GM23248 (cell line): ENCODE measurements around the gene PALMD. TPM values are rescaled to one million over a fixed set of nuclear protein-coding genes. Genes with fewer than 3 reads are reported as not detected.

Source experiments
- DNase-seq: peaks from one replicate; pipeline ENCODE4 v3.0.0-alpha.2; 2015
- H2AFZ ChIP-seq: fragments of 200-600 bp; sonication (generic); 2 replicates; pipeline ENCODE4 v1.6.1; 2016; ENCODE audit warnings: antibody characterized with exemption
- H3F3A ChIP-seq: fragments of 200-600 bp; sonication (generic); 2 replicates; pipeline ENCODE4 v1.6.1; 2016; ENCODE audit warnings: mild to moderate bottlenecking, antibody characterized with exemption, mixed run types; ENCODE audit not compliant: insufficient read depth
- H3K27ac ChIP-seq: fragments of 200-600 bp; sonication (generic); 2 replicates; pipeline ENCODE4 v1.5.1; 2016; ENCODE audit warnings: mild to moderate bottlenecking
- H3K27me3 ChIP-seq: fragments of 200-600 bp; sonication (generic); replicated peaks from 2 replicates; pipeline ENCODE4 v1.6.1; 2016; ENCODE audit warnings: mild to moderate bottlenecking; ENCODE audit not compliant: insufficient read depth
- H3K36me3 ChIP-seq: fragments of 200-600 bp; sonication (generic); 2 replicates; pipeline ENCODE4 v1.6.1; 2016; ENCODE audit warnings: low read depth, mild to moderate bottlenecking
- H3K4me1 ChIP-seq: fragments of 200-600 bp; sonication (generic); 2 replicates; pipeline ENCODE4 v1.6.1; 2016; ENCODE audit warnings: mild to moderate bottlenecking; ENCODE audit not compliant: insufficient read depth
- H3K4me2 ChIP-seq: fragments of 200-600 bp; sonication (generic); one replicate; pipeline ENCODE4 v1.6.1; 2016; ENCODE audit warnings: mild to moderate bottlenecking; ENCODE audit not compliant: unreplicated experiment
- H3K4me3 ChIP-seq: fragments of 200-600 bp; sonication (generic); 2 replicates; pipeline ENCODE4 v1.5.1; 2016; ENCODE audit warnings: mild to moderate bottlenecking
- H3K79me2 ChIP-seq: fragments of 200-600 bp; sonication (generic); 2 replicates; pipeline ENCODE4 v1.6.1; 2016; ENCODE audit warnings: mild to moderate bottlenecking; ENCODE audit not compliant: insufficient read depth
- H3K9ac ChIP-seq: fragments of 200-600 bp; sonication (generic); 2 replicates; pipeline ENCODE4 v1.6.1; 2016; ENCODE audit warnings: mild to moderate bottlenecking
- H3K9me2 ChIP-seq: fragments of 200-600 bp; sonication (generic); 2 replicates; pipeline ENCODE4 v1.6.1; 2016; ENCODE audit warnings: mixed run types, mild to moderate bottlenecking, moderate library complexity; ENCODE audit not compliant: insufficient read depth
- H3K9me3 ChIP-seq: fragments of 200-600 bp; sonication (generic); one replicate; pipeline ENCODE4 v1.6.1; 2017; ENCODE audit warnings: low read depth
- H4K20me1 ChIP-seq: fragments of 200-600 bp; sonication (generic); 2 replicates; pipeline ENCODE4 v1.6.0; 2016; ENCODE audit not compliant: insufficient read depth
- EZH2 ChIP-seq: fragments of 200-600 bp; sonication (generic); IDR thresholded peaks from 2 replicates; pipeline ENCODE4 v1.6.1; 2018; ENCODE audit warnings: antibody characterized with exemption, mild to moderate bottlenecking; ENCODE audit not compliant: insufficient read depth, poor library complexity, severe bottlenecking
- EZH2phosphoT487 ChIP-seq: fragments of 200-600 bp; sonication (generic); IDR thresholded peaks from 2 replicates; pipeline ENCODE4 v1.6.1; 2018; ENCODE audit warnings: antibody characterized with exemption, moderate library complexity, mild to moderate bottlenecking, low read depth; ENCODE audit not compliant: insufficient read depth
- WGBS, 2 experiments: methylation state at CpG; one replicate each; pipeline ENCODE4 v1.1.6; 2015 to 2017; ENCODE audit warnings: low lambda C conversion rate in 2 of 2, low coverage in 1 of 2; ENCODE audit errors: missing lambda C conversion rate in 2 of 2; 5-methylcytosine and 5-hydroxymethylcytosine counted together
- in situ Hi-C: fragments of 300-500 bp; cut with MboI; formaldehyde crosslinking; loops from 2 replicates; pipeline ENCODE4 v1.15.0; 2020
- polyA plus RNA-seq: library from polyadenylated mRNA; unstranded; fragments of >200 nt; fragmentation: Nextera tagmentation; extraction: Ambion mirVana; gene quantifications from 2 replicates; pipeline ENCODE4 v1.2.1, GENCODE V29; 2016
- total RNA-seq: library from RNA; depleted of rRNA; stranded (reverse); fragments of >200 nt; shearing (Covaris generic); gene quantifications from 2 replicates; pipeline ENCODE4 v1.2.3, GENCODE V29; 2014

The PALMD gene
- total and polyA plus RNA-seq, 2 experiments from 2014 or later: 0.09 to 0.11 TPM

DNA sequence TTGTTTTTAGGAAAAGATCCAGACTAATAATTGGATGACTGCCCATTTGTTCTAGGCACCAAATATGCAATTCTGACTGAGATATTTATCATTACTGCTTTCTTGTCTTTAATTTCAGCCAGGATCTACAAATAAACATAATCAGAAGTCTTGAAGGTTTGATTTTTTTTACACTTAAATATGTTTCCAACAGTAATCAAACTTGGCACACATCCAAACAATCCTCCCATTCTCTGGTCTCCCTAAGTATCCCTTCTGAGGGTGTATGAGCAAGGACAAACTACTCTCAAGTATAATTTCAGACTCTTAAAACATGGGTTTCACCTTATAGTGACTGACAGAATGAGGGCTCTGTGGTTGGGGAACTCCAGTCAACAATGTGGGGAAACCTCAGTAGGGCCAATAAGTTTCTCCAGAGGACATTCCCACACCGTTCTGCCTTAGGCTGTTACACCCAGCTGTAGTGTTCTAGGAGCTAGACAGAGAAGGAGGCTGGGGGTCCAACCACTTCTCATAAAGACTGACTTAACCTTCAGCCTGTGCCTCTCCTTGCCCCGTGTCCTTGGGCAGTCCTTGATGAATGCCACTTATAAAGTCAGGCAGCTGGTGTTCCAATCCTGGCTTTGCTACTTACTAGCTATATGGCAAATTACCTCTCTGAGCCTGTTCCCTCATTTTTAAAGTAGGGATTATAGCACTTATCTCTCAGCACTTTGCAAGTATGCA is 1.5 kb upstream of the PALMD start:
- H4K20me1 ChIP-seq: no peaks in the 10 kb centered on the region
- H3K4me2 ChIP-seq: peak overlapping the region; percentile 57
- H3K36me3 ChIP-seq: no peaks in the 10 kb centered on the region
- H3K27ac ChIP-seq: no peak overlapping the region
- 38 to 44% methylated on average over 2 of the region's 2 CpGs for WGBS, 2 experiments
- H3K27me3 ChIP-seq: no peaks in the 10 kb centered on the region
- no peaks in the 10 kb centered on the region for H3K9me3 ChIP-seq
- 0 out of 2 replicates have a peak, but pooled peaks cover 7% of the 10 kb centered on the region for H3F3A ChIP-seq
- peaks cover 38% of the 10 kb centered on the region for H3K4me1 ChIP-seq
- in situ Hi-C loops: no loop called here
- H3K79me2 ChIP-seq: no peaks in the 10 kb centered on the region
- H2AFZ ChIP-seq: no peak overlapping the region
- no peak overlapping the region for H3K9ac ChIP-seq
- peak; percentile 18 for DNase-seq
- H3K9me2 ChIP-seq: no peaks in the 10 kb centered on the region
- TF ChIP-seq EZH2 (no peak), EZH2phosphoT487 (no peak)
- H3K4me3 ChIP-seq: no peak overlapping the region

DNA sequence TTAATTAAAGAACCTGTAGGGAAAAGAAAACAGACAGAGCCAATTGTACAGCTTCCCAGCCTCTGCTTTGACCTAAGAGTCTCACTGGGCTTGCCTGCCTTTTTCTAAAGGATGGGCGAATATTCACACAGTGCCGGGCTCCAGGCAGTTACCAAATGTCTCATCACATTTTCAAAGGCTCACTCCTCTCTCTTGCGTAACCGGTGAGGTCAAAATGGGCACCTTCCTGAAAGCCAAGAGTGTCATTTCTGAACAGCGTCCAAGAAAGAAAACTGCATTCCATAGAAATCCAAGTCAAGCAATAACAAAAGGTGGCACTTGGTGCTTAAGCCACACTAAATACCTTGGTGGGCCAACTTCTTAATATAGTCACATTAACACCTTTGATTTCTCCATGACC is 710 bp upstream of the PALMD start:
- DNase-seq: peak; percentile 84
- in situ Hi-C loops: no loop called here
- Histone ChIP-seq H3K9me3 (no peaks in the 10 kb centered on the region), H3K36me3 (no peaks in the 10 kb centered on the region), H3F3A (0 out of 2 replicates have a peak, but pooled peaks cover 7% of the 10 kb centered on the region), H3K79me2 (no peaks in the 10 kb centered on the region), H3K4me2 (peak overlapping the region; percentile 57), H3K9me2 (no peaks in the 10 kb centered on the region), H2AFZ (no peak overlapping the region), H3K4me1 (peaks cover 38% of the 10 kb centered on the region), H3K9ac (0 out of 2 replicates have a peak overlapping the region, but pooled peaks have one; percentile 25), H3K27ac (no peak overlapping the region), H3K27me3 (no peaks in the 10 kb centered on the region), H3K4me3 (0 out of 2 replicates have a peak overlapping the region, but pooled peaks have one; percentile 27), H4K20me1 (no peaks in the 10 kb centered on the region)
- 6 to 11% methylated on average over 5 of the region's 5 CpGs for WGBS, 2 experiments
- TF ChIP-seq EZH2 (no peak), EZH2phosphoT487 (no peak)

DNA sequence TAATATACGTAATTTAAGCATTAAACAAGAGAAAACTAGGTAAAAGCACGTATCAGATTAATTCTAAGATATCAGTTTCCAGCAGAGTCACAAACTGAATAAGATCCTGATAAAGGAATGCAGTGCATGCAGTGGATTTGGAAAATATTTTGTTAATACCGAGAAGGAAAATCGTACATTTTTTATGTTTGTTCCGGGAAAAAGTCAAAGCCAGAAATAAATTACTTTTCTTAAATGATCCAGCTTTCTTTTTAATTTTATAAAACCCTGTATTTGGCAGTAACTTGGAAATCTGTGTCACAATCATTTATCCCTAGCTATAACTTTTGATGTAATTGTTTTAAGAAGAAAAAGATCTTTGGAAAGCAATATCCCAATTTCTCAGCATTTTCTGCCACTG is 955 bp downstream of the PALMD start:
- Histone ChIP-seq H3K9me2 (no peaks in the 10 kb centered on the region), H3K79me2 (no peaks in the 10 kb centered on the region), H3K27ac (no peak overlapping the region), H3K4me3 (no peak overlapping the region), H3K9ac (no peak overlapping the region), H3F3A (0 out of 2 replicates have a peak, but pooled peaks cover 7% of the 10 kb centered on the region), H3K4me1 (peaks cover 46% of the 10 kb centered on the region), H2AFZ (peak overlapping the region; percentile 79; the same call in 1 of the 2 replicates), H4K20me1 (no peaks in the 10 kb centered on the region), H3K27me3 (no peaks in the 10 kb centered on the region), H3K9me3 (no peaks in the 10 kb centered on the region), H3K4me2 (no peak overlapping the region), H3K36me3 (no peaks in the 10 kb centered on the region)
- WGBS, 2 experiments: 77 to 79% methylated on average over 5 of the region's 5 CpGs
- in situ Hi-C loops: no loop called here
- no peak for DNase-seq
- no peak for TF ChIP-seq EZH2
- no peak for TF ChIP-seq EZH2phosphoT487

DNA sequence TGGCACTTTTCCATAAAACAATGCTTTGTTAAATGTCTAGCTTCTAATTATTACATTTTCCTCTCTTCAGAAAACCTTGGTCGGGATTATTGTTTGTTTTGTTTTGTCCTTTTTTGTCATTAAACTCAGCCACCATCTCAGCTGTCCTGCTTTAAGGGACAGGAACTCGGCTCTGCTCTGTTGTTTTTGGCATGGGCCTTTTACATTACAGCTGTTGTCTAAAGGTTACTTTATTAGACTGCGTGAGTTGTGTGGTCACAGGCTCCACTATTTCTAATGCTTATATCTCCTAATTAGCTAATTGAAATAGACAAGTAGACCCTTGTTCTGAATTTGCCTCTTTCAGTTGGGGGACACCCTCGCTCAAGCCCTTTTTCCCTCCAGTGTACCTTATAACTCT is 1.6 kb downstream of the PALMD start:
- WGBS, 2 experiments: 68 to 78% methylated on average over 4 of the region's 4 CpGs

More for the DNA sequence above, 1.6 kb downstream of the PALMD start:
- DNase-seq: no peak
- Histone ChIP-seq H3K4me2 (no peak overlapping the region), H3K4me1 (peaks cover 49% of the 10 kb centered on the region), H3K9me2 (no peaks in the 10 kb centered on the region), H3K27ac (no peak overlapping the region), H3K4me3 (no peak overlapping the region), H3K79me2 (no peaks in the 10 kb centered on the region), H3K27me3 (no peaks in the 10 kb centered on the region), H4K20me1 (no peaks in the 10 kb centered on the region), H3K36me3 (no peaks in the 10 kb centered on the region), H2AFZ (no peak overlapping the region), H3K9ac (no peak overlapping the region), H3K9me3 (no peaks in the 10 kb centered on the region), H3F3A (0 out of 2 replicates have a peak, but pooled peaks cover 7% of the 10 kb centered on the region)
- in situ Hi-C loops: no loop called here
- no peak for TF ChIP-seq EZH2phosphoT487
- no peak for TF ChIP-seq EZH2
